ENCODE data around the gene ABTB2.

- no peak for TF ChIP-seq CTCF (conservative IDR thresholded peaks at IDR 0.05; ENCODE audit: low read length)
- no peak for TF ChIP-seq EZH2phosphoT487 (IDR thresholded peaks at IDR 0.05; ENCODE audit: borderline replicate concordance, low read depth, low read length)
Measured at GRCh38 chr11:34166806-34167740, 190.7 kb downstream of the ABTB2 start.
